OCI-LY3 (cell line): ENCODE results near the gene PLEKHA6.

Source experiments
- H2AFZ ChIP-seq: fragments of 200-600, 300-600 bp; shearing (Covaris generic); 2 replicates; pipeline ENCODE4 v1.6.0; 2014; ENCODE audit warnings: antibody characterized with exemption, low read depth, low read length
- H3K27ac ChIP-seq: fragments of 200-600, 300-600 bp; sonication (generic); 2 replicates; pipeline ENCODE4 v1.5.1; 2014; ENCODE audit warnings: mild to moderate bottlenecking, low read length, moderate library complexity, mixed read lengths
- H3K27me3 ChIP-seq: fragments of 200-600, 300-600 bp; sonication (generic); 2 replicates; pipeline ENCODE4 v1.6.1; 2014; ENCODE audit warnings: low read depth, low read length, mixed read lengths
- H3K36me3 ChIP-seq: fragments of 200-600, 300-600 bp; sonication (generic); replicated peaks from 2 replicates; pipeline ENCODE3; 2014; ENCODE audit warnings: low read depth, low read length, mixed read lengths
- H3K4me1 ChIP-seq: fragments of 300-600, 200-600 bp; sonication (generic); 2 replicates; pipeline ENCODE4 v1.6.1; 2014; ENCODE audit warnings: low read length, mixed read lengths
- H3K4me2 ChIP-seq: fragments of 200-600, 300-600 bp; sonication (generic); 2 replicates; pipeline ENCODE4 v1.6.1; 2014; ENCODE audit warnings: low read length, mixed read lengths
- H3K4me3 ChIP-seq: fragments of 300-600, 200-600 bp; sonication (generic); 2 replicates; pipeline ENCODE4 v1.5.1; 2014; ENCODE audit warnings: antibody characterized with exemption, mild to moderate bottlenecking, low read length, moderate library complexity
- H3K79me2 ChIP-seq: fragments of 300-600, 200-600 bp; shearing (Covaris generic); 2 replicates; pipeline ENCODE4 v1.6.1; 2014; ENCODE audit warnings: mild to moderate bottlenecking, low read length, mixed read lengths
- H3K9ac ChIP-seq: fragments of 300-600, 200-600 bp; shearing (Covaris generic); 2 replicates; pipeline ENCODE4 v1.6.0; 2014; ENCODE audit warnings: mild to moderate bottlenecking, low read length, moderate library complexity
- H3K9me3 ChIP-seq: fragments of 200-600, 300-600 bp; shearing (Covaris generic); 2 replicates; pipeline ENCODE4 v1.6.1; 2014; ENCODE audit warnings: low read length, mixed read lengths; ENCODE audit not compliant: insufficient read depth
- H4K20me1 ChIP-seq: fragments of 200-600, 300-600 bp; sonication (generic); 2 replicates; pipeline ENCODE4 v1.6.1; 2016; ENCODE audit warnings: low read length, mixed read lengths; ENCODE audit not compliant: insufficient read depth
- CTCF ChIP-seq: fragments of 200-600, 300-600 bp; sonication (generic); IDR thresholded peaks from 2 replicates; pipeline ENCODE4 v1.5.1; 2014; ENCODE audit warnings: antibody characterized with exemption, low read length, low read depth
- EZH2phosphoT487 ChIP-seq: fragments of 200-600 bp; shearing (Covaris generic); IDR thresholded peaks from 2 replicates; pipeline ENCODE4 v1.6.1; 2018; ENCODE audit warnings: antibody characterized with exemption, mixed run types, low read depth

The PLEKHA6 gene

GRCh38 chr1:204255225-204255624 lies 104.5 kb downstream of the PLEKHA6 start:
- no peak overlapping the region for H3K9ac ChIP-seq
- H3K79me2 ChIP-seq: no peaks in the 10 kb centered on the region
- no peaks in the 10 kb centered on the region for H3K36me3 ChIP-seq
- H3K27ac ChIP-seq: no peak overlapping the region
- TF ChIP-seq CTCF (no peak), EZH2phosphoT487 (no peak)
- H3K4me3 ChIP-seq: no peak overlapping the region
- no peak overlapping the region for H3K4me2 ChIP-seq
- no peaks in the 10 kb centered on the region for H3K4me1 ChIP-seq
- no peaks in the 10 kb centered on the region for H3K9me3 ChIP-seq
- H2AFZ ChIP-seq: no peak overlapping the region
- H4K20me1 ChIP-seq: no peaks in the 10 kb centered on the region
- peaks cover 56% of the 10 kb centered on the region for H3K27me3 ChIP-seq

- TF ChIP-seq EZH2phosphoT487: no peak
- no peak for TF ChIP-seq CTCF
- H3K27ac ChIP-seq: no peak overlapping the region
- no peaks in the 10 kb centered on the region for H3K79me2 ChIP-seq
- H3K9ac ChIP-seq: no peak overlapping the region
- H2AFZ ChIP-seq: no peak overlapping the region
- no peaks in the 10 kb centered on the region for H4K20me1 ChIP-seq
- H3K4me2 ChIP-seq: no peak overlapping the region
- no peaks in the 10 kb centered on the region for H3K36me3 ChIP-seq
- no peaks in the 10 kb centered on the region for H3K9me3 ChIP-seq
- H3K4me1 ChIP-seq: no peaks in the 10 kb centered on the region
- H3K4me3 ChIP-seq: no peak overlapping the region
- peaks cover 67% of the 10 kb centered on the region for H3K27me3 ChIP-seq
Measured at GRCh38 chr1:204254031-204254661, 105.6 kb downstream of the PLEKHA6 start.

GRCh38 chr1:204251926-204252689 lies 107.6 kb downstream of the PLEKHA6 start:
- H3K4me1 ChIP-seq: no peaks in the 10 kb centered on the region

More at GRCh38 chr1:204251926-204252689, 107.6 kb downstream of the PLEKHA6 start:
- Histone ChIP-seq H3K79me2 (no peaks in the 10 kb centered on the region), H3K27ac (no peak overlapping the region), H2AFZ (no peak overlapping the region), H3K27me3 (peaks cover 78% of the 10 kb centered on the region), H4K20me1 (no peaks in the 10 kb centered on the region), H3K36me3 (no peaks in the 10 kb centered on the region), H3K4me3 (no peak overlapping the region), H3K4me2 (no peak overlapping the region), H3K9me3 (no peaks in the 10 kb centered on the region), H3K9ac (no peak overlapping the region)
- TF ChIP-seq CTCF (no peak), EZH2phosphoT487 (no peak)
